Thyroid gland (tissue), 4 donors: ENCODE measurements around the gene CAMTA2.

Source experiments
- CTCF ChIP-seq, 6 experiments: fragments of 200-600 bp in 3 of 6; fragments of 450-650 bp in 3 of 6; sonication (generic) in 3 of 6; IDR thresholded peaks; one replicate each; pipeline ENCODE4 v1.5.1; 2016 to 2019; ENCODE audit warnings: antibody characterized with exemption in 6 of 6, mild to moderate bottlenecking in 2 of 6, inconsistent platforms in 1 of 6, moderate library complexity in 1 of 6
- POLR2A ChIP-seq, 2 donors: fragments of 450-650 bp; IDR thresholded peaks; one replicate each; pipeline ENCODE4 v1.6.1; 2017; ENCODE audit warnings: antibody characterized with exemption in 2 of 2, mild to moderate bottlenecking in 2 of 2, moderate library complexity in 1 of 2

DNA sequence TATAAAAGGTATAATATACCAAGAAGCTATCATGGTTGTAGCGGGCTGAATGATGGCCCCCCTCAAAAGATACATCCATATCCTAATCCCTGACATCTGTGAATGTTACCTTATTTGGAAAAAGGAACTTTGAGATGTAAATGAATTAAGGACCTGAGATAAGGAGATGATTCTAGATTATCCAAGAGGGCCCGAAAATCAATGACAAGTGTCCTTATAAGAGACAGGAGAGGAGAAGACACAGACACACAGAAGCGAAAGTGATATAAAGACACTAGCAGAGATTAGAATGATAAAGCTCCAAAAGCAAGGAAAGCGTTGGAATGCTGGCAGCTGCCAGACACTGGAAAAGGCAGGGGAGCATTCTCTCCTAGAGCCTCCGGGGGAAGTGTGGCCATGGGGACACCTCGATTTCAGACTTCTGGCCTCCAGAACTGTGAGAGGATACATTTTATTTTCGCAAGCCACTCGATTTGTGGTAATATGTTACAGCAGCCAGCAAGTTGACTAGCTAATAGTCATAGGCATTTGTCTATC, 67.9 kb downstream of the CAMTA2 start:
- TF ChIP-seq CTCF (IDR thresholded peaks at IDR 0.05) = no peak
- TF ChIP-seq POLR2A (IDR thresholded peaks at IDR 0.05) = no peak
